OCI-LY1 (cell line): Measurements from ENCODE around the gene SDCCAG8.

Experiments used
- H2AFZ ChIP-seq: fragments of 200-600 bp; sonication (generic), shearing (Covaris generic); 2 replicates; pipeline ENCODE4 v1.6.0; 2014; ENCODE audit warnings: antibody characterized with exemption, mild to moderate bottlenecking, low read length
- H3F3A ChIP-seq: fragments of 200-600 bp; sonication (generic), shearing (Covaris generic); 2 replicates; pipeline ENCODE4 v1.6.0; 2014; ENCODE audit warnings: mild to moderate bottlenecking, antibody characterized with exemption, low read length, moderate library complexity; ENCODE audit not compliant: insufficient read depth
- H3K27ac ChIP-seq: fragments of 200-600 bp; sonication (generic); 2 replicates; pipeline ENCODE4 v1.5.1; 2014; ENCODE audit warnings: low read length, mixed run types, mild to moderate bottlenecking, low read depth; ENCODE audit not compliant: poor library complexity, severe bottlenecking
- H3K27me3 ChIP-seq: fragments of 200-600 bp; sonication (generic); 2 replicates; pipeline ENCODE4 v1.6.0; 2014; ENCODE audit warnings: antibody characterized with exemption, mild to moderate bottlenecking, low read length, moderate library complexity; ENCODE audit not compliant: insufficient read depth
- H3K36me3 ChIP-seq: fragments of 200-600 bp; sonication (generic); 2 replicates; pipeline ENCODE4 v1.6.1; 2014; ENCODE audit warnings: mild to moderate bottlenecking, antibody characterized with exemption, low read length, moderate library complexity, mixed read lengths; ENCODE audit not compliant: insufficient read depth
- H3K4me1 ChIP-seq: fragments of 200-600 bp; sonication (generic); 2 replicates; pipeline ENCODE4 v1.5.1; 2014; ENCODE audit warnings: mild to moderate bottlenecking, low read length, moderate library complexity; ENCODE audit not compliant: insufficient read depth, severe bottlenecking
- H3K4me2 ChIP-seq: fragments of 200-600 bp; sonication (generic), shearing (Covaris generic); 2 replicates; pipeline ENCODE4 v1.6.1; 2014; ENCODE audit warnings: low read length
- H3K4me3 ChIP-seq: fragments of 200-600 bp; sonication (generic); 2 replicates; pipeline ENCODE4 v1.5.1; 2014; ENCODE audit warnings: low read length, low read depth, mild to moderate bottlenecking, mixed read lengths; ENCODE audit not compliant: poor library complexity, severe bottlenecking
- H3K79me2 ChIP-seq: fragments of 200-600 bp; shearing (Covaris generic); 2 replicates; pipeline ENCODE4 v1.6.1; 2016; ENCODE audit warnings: mixed run types, low read length, mixed read lengths; ENCODE audit not compliant: insufficient read depth
- H3K9ac ChIP-seq: fragments of 200-600 bp; sonication (generic), shearing (Covaris generic); 2 replicates; pipeline ENCODE4 v1.6.1; 2014; ENCODE audit warnings: mild to moderate bottlenecking, low read length, mixed read lengths
- H3K9me2 ChIP-seq: fragments of 200-600 bp; sonication (generic), shearing (Covaris generic); 2 replicates; pipeline ENCODE4 v1.6.1; 2014; ENCODE audit warnings: low read depth, mild to moderate bottlenecking, low read length, mixed read lengths
- H3K9me3 ChIP-seq: fragments of 200-600 bp; shearing (Covaris generic); 2 replicates; pipeline ENCODE4 v1.6.1; 2014; ENCODE audit warnings: low read length, mixed read lengths
- H4K20me1 ChIP-seq: fragments of 200-600 bp; sonication (generic), shearing (Covaris generic); 2 replicates; pipeline ENCODE4 v1.6.0; 2016; ENCODE audit warnings: mild to moderate bottlenecking, low read length; ENCODE audit not compliant: insufficient read depth
- CTCF ChIP-seq: fragments of 200-600 bp; sonication (generic), shearing (Covaris generic); IDR thresholded peaks from 2 replicates; pipeline ENCODE4 v1.5.1; 2017; ENCODE audit warnings: mild to moderate bottlenecking, antibody characterized with exemption, low read length, moderate library complexity, mixed read lengths
- EZH2 ChIP-seq: fragments of 200-600 bp; sonication (generic), shearing (Covaris generic); IDR thresholded peaks from 2 replicates; pipeline ENCODE4 v1.8.0; 2017; ENCODE audit warnings: borderline replicate concordance, mixed run types, mild to moderate bottlenecking, antibody characterized with exemption, low read length, moderate library complexity, mixed read lengths

Gene SDCCAG8

GRCh38 chr1:243254927-243255790 is 682 bp upstream of the SDCCAG8 start, which contains the start of gene CEP170:
Gene CEP170 (minus strand): TSS chr1:243255281. CDS start chr1:243225280, 30,001 bp downstream.
- Histone ChIP-seq H2AFZ (0 out of 2 replicates have a peak within 1 kb of the TSS, but pooled peaks have one; percentile 5), H3K79me2 (peaks cover 63% of the 10 kb centered on the region), H3K27ac (peak within 1 kb of the TSS; percentile 85), H3K9ac (peak within 1 kb of the TSS; percentile 94), H3K9me3 (no peaks in the 10 kb centered on the region), H4K20me1 (no peaks in the 10 kb centered on the region; the same call in 1 of the 2 replicates), H3K4me1 (peaks cover 45% of the 10 kb centered on the region), H3F3A (no peaks in the 10 kb centered on the region), H3K4me3 (peak within 1 kb of the TSS; percentile 98), H3K4me2 (peak within 1 kb of the TSS; percentile 78), H3K27me3 (no peaks in the 10 kb centered on the region), H3K36me3 (no peaks in the 10 kb centered on the region), H3K9me2 (no peaks in the 10 kb centered on the region)
- no peak for TF ChIP-seq EZH2
- TF ChIP-seq CTCF, result no peak

- H3K9me3 ChIP-seq, result no peaks in the 10 kb centered on the region
- peak overlapping the region; percentile 86 for H3K9ac ChIP-seq
- H3K79me2 ChIP-seq, result peaks cover 49% of the 10 kb centered on the region
- peaks cover 36% of the 10 kb centered on the region for H3K4me1 ChIP-seq
- peak overlapping the region; percentile 98 for H3K4me3 ChIP-seq
- no peak overlapping the region for H2AFZ ChIP-seq
- no peaks in the 10 kb centered on the region for H3F3A ChIP-seq
- H4K20me1 ChIP-seq, result no peaks in the 10 kb centered on the region
- H3K4me2 ChIP-seq, result peak overlapping the region; percentile 78
- no peaks in the 10 kb centered on the region for H3K9me2 ChIP-seq
- no peaks in the 10 kb centered on the region for H3K36me3 ChIP-seq
- TF ChIP-seq EZH2 (no peak), CTCF (no peak)
- peak overlapping the region; percentile 61 for H3K27ac ChIP-seq
- no peaks in the 10 kb centered on the region for H3K27me3 ChIP-seq
Observed at GRCh38 chr1:243256590-243256989, 749 bp downstream of the SDCCAG8 start.

GRCh38 chr1:243257189-243257588 is 1.3 kb downstream of the SDCCAG8 start:
- H3K4me2 ChIP-seq, result peak overlapping the region; percentile 78
- H3K9me3 ChIP-seq, result no peaks in the 10 kb centered on the region
- TF ChIP-seq CTCF (no peak), EZH2 (no peak)
- H3K27ac ChIP-seq, result no peak overlapping the region
- no peaks in the 10 kb centered on the region for H3F3A ChIP-seq
- H4K20me1 ChIP-seq, result no peaks in the 10 kb centered on the region
- no peaks in the 10 kb centered on the region for H3K36me3 ChIP-seq
- H3K79me2 ChIP-seq, result peaks cover 43% of the 10 kb centered on the region
- peaks cover 30% of the 10 kb centered on the region for H3K4me1 ChIP-seq
- H2AFZ ChIP-seq, result no peak overlapping the region
- H3K4me3 ChIP-seq, result peak overlapping the region; percentile 98
- no peaks in the 10 kb centered on the region for H3K9me2 ChIP-seq
- H3K9ac ChIP-seq, result no peak overlapping the region
- H3K27me3 ChIP-seq, result no peaks in the 10 kb centered on the region
